Measurements from ENCODE around the gene NFXL1.

DNA sequence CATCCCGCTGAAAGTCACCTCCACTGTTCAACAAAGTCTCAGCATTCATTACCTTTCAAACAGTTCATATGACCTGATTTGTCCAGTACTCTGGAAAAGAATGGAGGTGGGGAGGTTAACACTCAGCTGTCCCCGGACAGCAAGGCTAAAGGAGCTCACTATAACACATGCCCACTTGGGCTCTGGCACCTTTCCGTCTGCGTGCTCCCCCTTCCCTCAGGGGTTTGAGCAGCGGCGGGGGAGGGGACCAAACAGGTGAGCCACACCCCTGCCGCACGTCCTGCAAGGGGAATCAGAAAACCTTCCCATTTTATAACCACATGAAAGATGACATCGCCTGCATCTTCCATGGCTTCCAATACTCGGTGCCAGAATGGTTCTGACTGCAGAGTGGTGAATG is 39.9 kb upstream of the NFXL1 start:
- TF ChIP-seq, protein P1, sequence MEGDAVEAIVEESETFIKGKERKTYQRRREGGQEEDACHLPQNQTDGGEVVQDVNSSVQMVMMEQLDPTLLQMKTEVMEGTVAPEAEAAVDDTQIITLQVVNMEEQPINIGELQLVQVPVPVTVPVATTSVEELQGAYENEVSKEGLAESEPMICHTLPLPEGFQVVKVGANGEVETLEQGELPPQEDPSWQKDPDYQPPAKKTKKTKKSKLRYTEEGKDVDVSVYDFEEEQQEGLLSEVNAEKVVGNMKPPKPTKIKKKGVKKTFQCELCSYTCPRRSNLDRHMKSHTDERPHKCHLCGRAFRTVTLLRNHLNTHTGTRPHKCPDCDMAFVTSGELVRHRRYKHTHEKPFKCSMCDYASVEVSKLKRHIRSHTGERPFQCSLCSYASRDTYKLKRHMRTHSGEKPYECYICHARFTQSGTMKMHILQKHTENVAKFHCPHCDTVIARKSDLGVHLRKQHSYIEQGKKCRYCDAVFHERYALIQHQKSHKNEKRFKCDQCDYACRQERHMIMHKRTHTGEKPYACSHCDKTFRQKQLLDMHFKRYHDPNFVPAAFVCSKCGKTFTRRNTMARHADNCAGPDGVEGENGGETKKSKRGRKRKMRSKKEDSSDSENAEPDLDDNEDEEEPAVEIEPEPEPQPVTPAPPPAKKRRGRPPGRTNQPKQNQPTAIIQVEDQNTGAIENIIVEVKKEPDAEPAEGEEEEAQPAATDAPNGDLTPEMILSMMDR (IDR thresholded peaks at IDR 0.05), result no peak
- no peak for TF ChIP-seq POLR2A (IDR thresholded peaks at IDR 0.05)

All from prostate gland (tissue), 2 donors.